Omental fat pad (tissue), 4 donors: ENCODE measurements around the gene SPSB3. TPM values are rescaled to one million over a fixed set of nuclear protein-coding genes. Genes with fewer than 3 reads are reported as not detected.

Source experiments
- ATAC-seq: fragments of 150-250 bp; one replicate; pipeline ENCODE4 v1.9.1; 2016; ENCODE audit warnings: mild to moderate bottlenecking, moderate library complexity; ENCODE audit not compliant: low FRiP score
- DNase-seq: peaks from one replicate; pipeline ENCODE4 v3.0.0-alpha.2; 2019; ENCODE audit warnings: low spot score
- CTCF ChIP-seq, 3 donors: fragments of 450-650 bp; IDR thresholded peaks; one replicate each; pipeline ENCODE4 v1.5.1; 2016 to 2017; ENCODE audit warnings: antibody characterized with exemption in 3 of 3, mild to moderate bottlenecking in 3 of 3, moderate library complexity in 2 of 3
- small RNA-seq: library from RNA; depleted of rRNA; stranded (forward); fragments of <200 nt; gene quantifications from one replicate; pipeline ENCODE3, GENCODE V24; 2016
- total RNA-seq, 4 donors: library from RNA; depleted of rRNA; stranded (reverse); fragments of >200 nt; gene quantifications; one replicate each; pipeline ENCODE4 v1.1.0, GENCODE V29; 2016

SPSB3 gene
- total RNA-seq, 4 donors from 2014 or later, result 39.5 to 88.1 (median 50.7) TPM

- no peak for TF ChIP-seq CTCF (IDR thresholded peaks at IDR 0.05)
- ATAC-seq (no peak), DNase-seq (no peak)
Measured at GRCh38 chr16:1727651-1728624, 54.4 kb downstream of the SPSB3 start.

Small RNA genes lying within 50 kb of the gene (small RNA-seq; reads per million reads assigned to genes)
- 0.77 reads per million for gene MIR3177

Other genes starting within 250 kb of the SPSB3 start
- gene TMEM204, start 248.9 kb downstream of the SPSB3 start, total RNA-seq, result 100 to 1,000 TPM in 1 of 4 donors, 10 to 100 TPM in 3; 21.4 to 141 (median 41.7) TPM
- 10 to 100 TPM; 13.6 to 21.0 (median 19.6) TPM for gene IFT140, start 170.5 kb downstream of the SPSB3 start, total RNA-seq
- 10 to 100 TPM in 2 of 4 donors, 1 to 10 TPM in 2; 7.6 to 11.7 (median 9.8) TPM for gene CRAMP1, start 170.2 kb downstream of the SPSB3 start, total RNA-seq
- gene JPT2, start 104.3 kb downstream of the SPSB3 start, total RNA-seq, result 10 to 100 TPM; 22.7 to 28.5 (median 23.8) TPM
- gene MAPK8IP3, start 76.4 kb downstream of the SPSB3 start, total RNA-seq, result 10 to 100 TPM; 27.3 to 73.3 (median 51.6) TPM
- 10 to 100 TPM; 51.4 to 83.2 (median 69.6) TPM for gene NME3, start 11.0 kb downstream of the SPSB3 start, total RNA-seq
- gene EME2, start 9.8 kb downstream of the SPSB3 start, total RNA-seq, result 10 to 100 TPM in 1 of 4 donors, 1 to 10 TPM in 3; 5.9 to 16.2 (median 7.1) TPM
- 10 to 100 TPM; 56.8 to 84.2 (median 78.6) TPM for gene MRPS34, start 9.4 kb downstream of the SPSB3 start, total RNA-seq
- 10 to 100 TPM; 49.2 to 85.9 (median 60.2) TPM for gene NUBP2, start 389 bp upstream of the SPSB3 start, total RNA-seq
- under 1 TPM in 2 of 4 donors, not detected in 2; 0.19 to 0.50 TPM for gene IGFALS, start 11.1 kb upstream of the SPSB3 start, total RNA-seq
- gene HAGH, start 44.3 kb upstream of the SPSB3 start, total RNA-seq, result 100 to 1,000 TPM in 1 of 4 donors, 10 to 100 TPM in 3; 69.8 to 130 (median 81.5) TPM
- 10 to 100 TPM; 32.3 to 46.3 (median 34.1) TPM for gene FAHD1, start 44.6 kb upstream of the SPSB3 start, total RNA-seq
- gene MEIOB, start 89.6 kb upstream of the SPSB3 start, total RNA-seq, result 1 to 10 TPM in 1 of 4 donors, not detected in 3; 1.7 TPM
- gene HS3ST6, start 135.8 kb upstream of the SPSB3 start, total RNA-seq, result not detected
- 10 to 100 TPM in 3 of 4 donors, 1 to 10 TPM in 1; 9.6 to 64.0 (median 17.1) TPM for gene MSRB1, start 160.6 kb upstream of the SPSB3 start, total RNA-seq
- not detected for gene RPL3L, start 172.1 kb upstream of the SPSB3 start, total RNA-seq
- gene NDUFB10, start 177.0 kb upstream of the SPSB3 start, total RNA-seq, result 100 to 1,000 TPM; 144 to 240 (median 183) TPM
- 1,000 to 10,000 TPM; 1,362 to 1,656 (median 1,543) TPM for gene RPS2, start 182.3 kb upstream of the SPSB3 start, total RNA-seq
- gene RNF151, start 184.3 kb upstream of the SPSB3 start, total RNA-seq, result not detected
- 10 to 100 TPM; 32.2 to 44.3 (median 34.3) TPM for gene TBL3, start 189.5 kb upstream of the SPSB3 start, total RNA-seq
- gene NOXO1, start 198.9 kb upstream of the SPSB3 start, total RNA-seq, result not detected
- gene GFER, start 201.6 kb upstream of the SPSB3 start, total RNA-seq, result 10 to 100 TPM; 11.9 to 18.4 (median 16.0) TPM
- gene SYNGR3, start 207.4 kb upstream of the SPSB3 start, total RNA-seq, result 1 to 10 TPM in 1 of 4 donors, under 1 TPM in 1, not detected in 2; 0.28 to 1.6 TPM
- 10 to 100 TPM; 19.1 to 49.0 (median 24.3) TPM for gene ZNF598, start 227.2 kb upstream of the SPSB3 start, total RNA-seq
- gene NPW, start 237.2 kb upstream of the SPSB3 start, total RNA-seq, result under 1 TPM in 1 of 4 donors, not detected in 3; 0.48 TPM
- 100 to 1,000 TPM in 2 of 4 donors, 10 to 100 TPM in 2; 52.8 to 166 (median 84.9) TPM for gene NHERF2, start 244.3 kb upstream of the SPSB3 start, total RNA-seq